Endothelial cell of umbilical vein (primary cell): ENCODE data around the gene DDA1. TPM values are rescaled to one million over a fixed set of nuclear protein-coding genes. Genes with fewer than 3 reads are reported as not detected.

ENCODE experiments used
- BruUV-seq: library from RNA; stranded (reverse); fragments of 400-500 nt; replicated peaks from 2 replicates; lab custom pipeline; 2021; lab: Mats Ljungman, UMichigan
- CTCF ChIA-PET: fragments of 300-600, 350-600 bp; sonication (Branson Sonifier 250); formaldehyde crosslinking; loops from one replicate; lab custom pipeline; 2021; ENCODE audit warnings: antibody characterized with exemption, inconsistent platforms; lab: Charles Lee
- POLR2A ChIA-PET: fragments of 300-600, 350-600 bp; sonication (Branson Sonifier 250); formaldehyde crosslinking; loops from one replicate; lab custom pipeline; 2021; ENCODE audit warnings: antibody characterized with exemption, inconsistent platforms; lab: Charles Lee
- DNase-seq: peaks from one replicate; pipeline ENCODE4 v3.0.0-alpha.2; 2011; ENCODE audit warnings: low read depth, low spot score
- FAIRE-seq: peaks from 2 replicates; lab custom pipeline; 2011; peaks lifted over from hg19 to GRCh38; lab: Jason Lieb, UNC
- H2AFZ ChIP-seq: 2 replicates; pipeline ENCODE4 v1.6.0; 2012; ENCODE audit warnings: low read depth, low read length, control low read depth, inconsistent platforms
- H3K27ac ChIP-seq: 2 replicates; pipeline ENCODE4 v1.5.1; 2011; ENCODE audit warnings: low read depth, mild to moderate bottlenecking, control low read depth, low read length, moderate library complexity; ENCODE audit not compliant: insufficient read depth
- H3K27me3 ChIP-seq, 2 experiments: 2 replicates each; pipeline versions ENCODE4 v1.6.0 to v1.6.1; 2011; ENCODE audit warnings: low read length in 2 of 2, mixed read lengths in 1 of 2; ENCODE audit not compliant: control insufficient read depth in 2 of 2, insufficient read depth in 2 of 2
- H3K36me3 ChIP-seq, 2 experiments: 2 replicates in 1 of 2; 3 replicates in 1 of 2; pipeline ENCODE4 v1.5.1; 2011; ENCODE audit warnings: low read length in 2 of 2, mild to moderate bottlenecking in 1 of 2, moderate library complexity in 1 of 2; ENCODE audit not compliant: control insufficient read depth in 2 of 2, insufficient read depth in 2 of 2; ENCODE audit errors: extremely low read depth in 1 of 2
- H3K4me1 ChIP-seq: 3 replicates; pipeline ENCODE4 v1.5.1; 2011; ENCODE audit warnings: mild to moderate bottlenecking, low read length; ENCODE audit not compliant: control insufficient read depth, insufficient read depth; ENCODE audit errors: extremely low read depth
- H3K4me2 ChIP-seq: 2 replicates; pipeline ENCODE4 v1.6.1; 2011; ENCODE audit warnings: low read length, control low read depth, mixed read lengths; ENCODE audit not compliant: insufficient read depth
- H3K4me3 ChIP-seq, 3 experiments: fragments of 200-600 bp in 1 of 3; sonication (generic), shearing (Covaris generic) in 1 of 3; replicated peaks in 1 of 3; 2 replicates each; pipeline ENCODE4 v1.5.1; 2011 to 2016; ENCODE audit warnings: control low read depth in 3 of 3, low read length in 3 of 3, mild to moderate bottlenecking in 2 of 3, inconsistent platforms in 1 of 3, low read depth in 1 of 3, moderate library complexity in 1 of 3; ENCODE audit not compliant: insufficient read depth in 1 of 3
- H3K79me2 ChIP-seq: 2 replicates; pipeline ENCODE4 v1.6.0; 2012; ENCODE audit warnings: low read length, inconsistent platforms; ENCODE audit not compliant: control insufficient read depth, insufficient read depth
- H3K9ac ChIP-seq: replicated peaks from 2 replicates; pipeline ENCODE3; 2011; ENCODE audit warnings: low read length, control low read depth; ENCODE audit not compliant: insufficient read depth; ENCODE audit errors: extremely low read depth
- H3K9me1 ChIP-seq: replicated peaks from 3 replicates; pipeline ENCODE4 v1.6.0; 2011; ENCODE audit warnings: mild to moderate bottlenecking, low read length; ENCODE audit not compliant: control insufficient read depth, insufficient read depth; ENCODE audit errors: extremely low read depth
- H3K9me3 ChIP-seq: replicated peaks from 2 replicates; pipeline ENCODE4 v1.5.1; 2012; ENCODE audit warnings: low read length, inconsistent platforms; ENCODE audit not compliant: control insufficient read depth, insufficient read depth
- H4K20me1 ChIP-seq: replicated peaks from 2 replicates; pipeline ENCODE3; 2011; ENCODE audit warnings: mild to moderate bottlenecking, low read length; ENCODE audit not compliant: control insufficient read depth, insufficient read depth; ENCODE audit errors: extremely low read depth
- EZH2 ChIP-seq: IDR thresholded peaks from 2 replicates; pipeline ENCODE4 v1.6.1; 2012; ENCODE audit warnings: borderline replicate concordance, low read depth, mild to moderate bottlenecking, moderate library complexity, low read length, inconsistent platforms; ENCODE audit not compliant: severe bottlenecking
- FOS ChIP-seq: IDR thresholded peaks from 2 replicates; pipeline ENCODE4 v1.6.1; 2011; ENCODE audit warnings: mild to moderate bottlenecking, low read length, moderate library complexity, borderline replicate concordance; ENCODE audit not compliant: insufficient read depth
- GATA2 ChIP-seq: IDR thresholded peaks from 2 replicates; pipeline ENCODE4 v1.7.0; 2011; ENCODE audit warnings: low read depth, mild to moderate bottlenecking, moderate library complexity, mixed read lengths, low read length; ENCODE audit not compliant: insufficient read length, insufficient read depth
- JUN ChIP-seq: IDR thresholded peaks from 2 replicates; pipeline ENCODE4 v1.6.1; 2011; ENCODE audit warnings: borderline replicate concordance, low read depth; ENCODE audit not compliant: insufficient read length, insufficient read depth
- MAX ChIP-seq: IDR thresholded peaks from 2 replicates; pipeline ENCODE4 v1.6.1; 2011; ENCODE audit not compliant: insufficient read depth, insufficient read length
- MYC ChIP-seq: IDR thresholded peaks from one replicate; pipeline ENCODE4 v1.6.1; 2011; ENCODE audit warnings: mild to moderate bottlenecking, low read depth, low read length
- POLR2A ChIP-seq: IDR thresholded peaks from 2 replicates; pipeline ENCODE4 v1.6.1; 2012; ENCODE audit warnings: low read depth, mild to moderate bottlenecking, control low read depth, low read length
- POLR2AphosphoS5 ChIP-seq: IDR thresholded peaks from 2 replicates; pipeline ENCODE4 v1.6.1; 2012; ENCODE audit warnings: low read depth, mild to moderate bottlenecking, control low read depth, low read length, moderate library complexity; ENCODE audit not compliant: insufficient read depth
- dilution Hi-C: fragments of 300-500 bp; cut with MboI; formaldehyde crosslinking; loops from one replicate; pipeline ENCODE4 v1.15.0; 2019; ENCODE audit warnings: low sequenced_read_pairs; ENCODE audit not compliant: extremely low pct_ligation_motif_present
- intact Hi-C: fragments of 100-400 bp; cut with micrococcal nuclease; formaldehyde crosslinking; loops from one replicate; pipeline ENCODE4 v1.10.0; 2022
- polyA plus RNA-seq, 4 experiments: library from polyadenylated mRNA; depleted of rRNA in 3 of 4; stranded (reverse) in 3 of 4; unstranded in 1 of 4; fragments of >200 nt; gene quantifications; 2 replicates each; pipeline versions ENCODE4 v1.2.1 to v1.2.3, GENCODE V29; 2011 to 2012; ENCODE audit warnings: missing spikeins in 1 of 4
- total RNA-seq: library from RNA; stranded (reverse); gene quantifications from 2 replicates; pipeline ENCODE4 v1.2.3, GENCODE V29; 2021
- TF ChIP-seq, protein P1 (sequence below), 2 donors: IDR thresholded peaks; 1 replicate in 1 of 2; 2 replicates in 1 of 2; pipeline ENCODE4 v1.5.1; 2011; ENCODE audit warnings: low read length in 2 of 2, mild to moderate bottlenecking in 2 of 2, moderate library complexity in 2 of 2, control low read depth in 1 of 2, inconsistent platforms in 1 of 2, low read depth in 1 of 2; ENCODE audit not compliant: insufficient read depth in 1 of 2; ENCODE audit errors: extremely low read depth in 1 of 2

Gene DDA1
- total and polyA plus RNA-seq, 2 donors (not counting 3 experiments of a cell fraction or from before 2014, with no cell fraction given): 52.9 to 64.7 TPM

DNA sequence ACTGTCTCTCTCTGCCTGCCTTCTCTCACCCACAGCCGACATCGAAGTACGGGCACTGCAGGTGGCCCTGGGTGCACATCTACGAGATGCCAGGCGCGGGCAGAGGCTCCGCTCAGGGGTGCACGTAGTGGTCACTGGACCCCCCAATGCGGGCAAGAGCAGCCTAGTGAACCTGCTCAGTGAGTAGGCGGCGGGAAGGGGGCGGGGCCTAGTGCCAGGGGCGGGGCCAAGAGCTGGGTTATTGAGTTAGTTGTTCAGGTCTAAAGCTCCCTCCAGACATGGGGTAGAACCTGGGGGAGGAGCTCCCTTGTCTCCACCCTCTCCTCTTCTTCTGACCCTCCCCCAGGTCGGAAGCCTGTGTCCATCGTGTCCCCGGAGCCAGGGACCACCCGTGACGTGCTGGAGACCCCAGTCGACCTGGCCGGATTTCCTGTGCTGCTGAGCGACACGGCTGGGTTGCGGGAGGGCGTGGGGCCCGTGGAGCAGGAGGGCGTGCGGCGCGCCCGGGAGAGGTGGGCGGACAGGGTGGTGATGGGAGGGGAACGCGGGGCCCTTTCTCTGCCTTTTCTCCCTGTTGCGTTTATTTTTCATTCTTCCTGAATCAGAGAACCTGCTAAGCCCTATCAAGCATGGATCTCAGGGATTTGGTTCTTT lies 29.9 kb downstream of the DDA1 start:
- Histone ChIP-seq H3K4me1 (peaks cover 14% of the 10 kb centered on the region), H3K79me2 (peaks cover 4% of the 10 kb centered on the region), H3K9me3 (no peaks in the 10 kb centered on the region), H3K4me2 (no peak overlapping the region), H3K27ac (no peak overlapping the region), H3K27me3 (no peaks in the 10 kb centered on the region), H3K9ac (no peak overlapping the region), H3K36me3 (no peaks in the 10 kb centered on the region), H4K20me1 (no peaks in the 10 kb centered on the region), H3K9me1 (no peaks in the 10 kb centered on the region), H3K4me3 (no peak overlapping the region), H2AFZ (no peak overlapping the region)
- DNase-seq (no peak), FAIRE-seq (peak; percentile 21)
- TF ChIP-seq POLR2AphosphoS5 (no peak), GATA2 (no peak), POLR2A (no peak), MAX (no peak), FOS (no peak), JUN (no peak), EZH2 (no peak), MYC (no peak)
- TF ChIP-seq, protein P1, sequence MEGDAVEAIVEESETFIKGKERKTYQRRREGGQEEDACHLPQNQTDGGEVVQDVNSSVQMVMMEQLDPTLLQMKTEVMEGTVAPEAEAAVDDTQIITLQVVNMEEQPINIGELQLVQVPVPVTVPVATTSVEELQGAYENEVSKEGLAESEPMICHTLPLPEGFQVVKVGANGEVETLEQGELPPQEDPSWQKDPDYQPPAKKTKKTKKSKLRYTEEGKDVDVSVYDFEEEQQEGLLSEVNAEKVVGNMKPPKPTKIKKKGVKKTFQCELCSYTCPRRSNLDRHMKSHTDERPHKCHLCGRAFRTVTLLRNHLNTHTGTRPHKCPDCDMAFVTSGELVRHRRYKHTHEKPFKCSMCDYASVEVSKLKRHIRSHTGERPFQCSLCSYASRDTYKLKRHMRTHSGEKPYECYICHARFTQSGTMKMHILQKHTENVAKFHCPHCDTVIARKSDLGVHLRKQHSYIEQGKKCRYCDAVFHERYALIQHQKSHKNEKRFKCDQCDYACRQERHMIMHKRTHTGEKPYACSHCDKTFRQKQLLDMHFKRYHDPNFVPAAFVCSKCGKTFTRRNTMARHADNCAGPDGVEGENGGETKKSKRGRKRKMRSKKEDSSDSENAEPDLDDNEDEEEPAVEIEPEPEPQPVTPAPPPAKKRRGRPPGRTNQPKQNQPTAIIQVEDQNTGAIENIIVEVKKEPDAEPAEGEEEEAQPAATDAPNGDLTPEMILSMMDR (IDR thresholded peaks at IDR 0.05; ENCODE audit: extremely low read depth in 1 of 2, insufficient read depth in 1 of 2, low read depth in 1 of 2, low read length in 2 of 2): no peak
- POLR2A ChIA-PET: interaction anchor here (0.6 kb wide), 1 partner anchor 651 kb away, joined by 8 read pairs; no protein-coding TSS in a partner anchor
- no TSS peak for BruUV-seq
- CTCF ChIA-PET: interaction anchor here (0.7 kb wide), 1 partner anchor 47 kb away, joined by 3 read pairs; no protein-coding TSS in a partner anchor
- intact Hi-C loops: no loop called here
- dilution Hi-C loops: no loop called here
